Measurements from ENCODE around the gene NCF2.

NCF2 gene

GRCh38 chr1:183609759-183610452, 19.6 kb upstream of the NCF2 start:
- DNase-seq, result peak; percentile 82

DNA sequence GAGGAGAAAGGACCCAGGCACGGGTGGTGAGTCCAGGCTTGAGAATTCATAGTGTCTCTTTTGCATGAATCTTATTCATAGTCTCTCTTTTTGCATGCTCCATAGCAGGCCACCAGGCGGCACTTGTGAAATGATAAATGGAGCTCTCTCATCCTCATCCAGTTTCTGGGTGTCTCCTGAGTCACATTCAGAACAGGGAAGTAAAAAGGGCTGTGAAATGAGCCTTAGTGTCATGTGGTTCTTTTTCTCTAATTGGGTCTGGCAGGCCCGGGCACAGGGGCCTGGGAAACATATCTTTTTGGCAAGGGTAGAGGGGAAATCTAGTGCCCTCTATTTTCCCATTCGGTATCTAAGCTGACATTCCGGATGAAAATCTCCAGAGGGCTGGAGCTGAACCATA, 19.1 kb upstream of the NCF2 start:
- DNase-seq, result peak; percentile 20

DNA sequence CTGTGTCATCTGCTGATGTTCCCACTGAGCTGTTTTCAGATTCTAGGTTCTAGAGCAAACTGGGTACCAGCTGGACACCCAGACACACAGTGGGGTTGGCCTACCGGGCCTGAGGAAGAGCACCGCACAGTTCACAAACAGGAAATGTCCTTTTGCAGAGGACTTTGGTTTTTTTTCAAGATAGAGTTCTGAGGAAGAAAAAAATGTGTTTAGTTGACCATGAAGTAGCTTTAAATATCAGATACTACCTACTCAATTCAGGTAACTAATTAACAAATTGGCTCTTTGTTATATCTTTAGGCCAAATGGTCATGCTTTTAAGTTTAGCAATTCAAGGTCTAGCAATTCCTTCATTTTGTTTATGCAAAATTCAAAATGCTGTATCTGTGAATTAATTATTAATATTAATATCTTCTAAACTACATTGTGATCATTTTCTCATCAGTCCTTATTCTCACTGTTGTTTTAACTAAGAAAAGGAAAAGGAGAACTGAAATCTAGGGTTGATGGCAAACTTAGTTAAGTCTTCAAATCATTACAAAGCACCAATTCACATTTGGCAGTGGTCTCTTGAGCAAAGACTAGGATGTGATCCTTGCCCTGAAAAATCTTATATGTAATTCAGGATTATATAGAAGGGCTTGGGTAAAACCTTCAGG, 17.2 kb upstream of the NCF2 start:
- DNase-seq, result no peak

DNA sequence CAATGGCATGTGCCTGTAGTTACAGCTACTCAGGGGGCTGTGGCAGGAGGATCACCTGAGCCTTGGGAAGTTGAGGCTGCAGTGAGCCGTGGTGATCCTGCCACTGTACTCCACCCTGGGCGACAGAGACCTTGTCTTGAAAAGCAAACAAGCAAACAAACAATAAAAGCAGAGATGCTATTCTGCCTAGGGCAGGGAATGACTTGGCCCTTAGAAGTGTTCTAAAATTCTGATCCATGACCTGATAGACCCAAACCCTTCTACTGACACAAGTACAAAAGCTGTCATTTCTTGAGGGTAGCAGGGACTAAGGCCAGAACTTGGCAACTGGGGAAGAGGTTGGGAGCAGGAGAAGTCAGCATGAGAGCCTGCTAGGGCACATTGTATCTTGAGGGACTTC, 15.6 kb upstream of the NCF2 start:
- DNase-seq, result no peak

DNA sequence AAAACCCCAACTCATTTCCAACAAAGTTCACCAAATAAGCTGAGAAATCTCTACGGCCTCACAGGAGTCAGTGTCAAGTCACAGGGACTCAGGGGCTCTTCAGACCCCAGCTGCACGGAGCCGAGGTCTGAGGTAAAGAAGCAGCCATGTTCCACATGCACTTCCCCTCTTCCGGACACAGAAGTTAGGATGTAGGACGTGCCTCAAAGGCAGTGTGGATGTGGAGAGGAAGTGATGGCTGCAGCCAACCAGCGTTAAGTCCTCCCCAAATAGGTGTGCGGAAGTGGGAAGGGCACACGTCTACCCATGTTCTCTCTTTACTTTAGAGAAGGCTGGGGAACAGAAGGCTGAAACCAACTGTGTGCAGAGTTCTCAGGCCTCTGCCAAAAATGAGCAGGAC, 14.6 kb upstream of the NCF2 start:
- no peak for DNase-seq

DNA sequence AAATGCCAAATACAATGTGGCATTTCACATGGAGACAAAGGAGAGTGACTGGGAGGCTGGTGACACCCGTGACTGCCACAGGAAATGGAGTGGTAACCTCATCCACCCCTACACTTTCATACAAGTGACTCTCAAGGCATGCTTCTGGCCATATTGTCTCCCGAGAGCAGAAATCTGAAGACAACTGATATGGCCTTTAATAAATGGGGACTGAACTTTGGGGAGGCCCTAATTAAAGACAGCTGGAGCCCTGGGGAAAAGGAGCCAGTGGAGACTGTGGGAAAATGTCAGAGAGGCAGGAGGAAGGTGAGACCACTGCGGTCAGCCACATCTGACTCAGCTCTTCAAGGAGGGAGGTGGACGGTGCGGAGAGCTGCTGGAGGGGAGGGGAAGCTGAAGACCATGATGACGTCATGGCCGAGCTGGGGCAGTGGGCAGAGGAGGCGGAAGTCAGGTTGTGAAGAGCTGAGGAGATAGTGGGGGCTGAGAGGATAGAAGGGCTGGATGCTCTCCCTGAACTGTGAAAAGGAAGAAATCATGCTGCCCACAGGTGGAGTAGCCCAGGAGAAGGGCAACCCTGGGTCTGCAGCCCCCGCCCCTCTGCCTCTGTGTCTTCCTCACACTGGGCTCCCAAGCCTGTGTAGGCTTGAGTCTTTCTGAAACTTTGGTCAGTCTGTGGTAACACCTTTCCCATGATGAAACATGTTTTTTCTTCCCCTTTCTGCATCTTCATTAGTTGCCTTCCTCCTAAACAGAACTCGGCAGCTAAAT, 14.0 kb upstream of the NCF2 start:
- DNase-seq, result no peak

DNA sequence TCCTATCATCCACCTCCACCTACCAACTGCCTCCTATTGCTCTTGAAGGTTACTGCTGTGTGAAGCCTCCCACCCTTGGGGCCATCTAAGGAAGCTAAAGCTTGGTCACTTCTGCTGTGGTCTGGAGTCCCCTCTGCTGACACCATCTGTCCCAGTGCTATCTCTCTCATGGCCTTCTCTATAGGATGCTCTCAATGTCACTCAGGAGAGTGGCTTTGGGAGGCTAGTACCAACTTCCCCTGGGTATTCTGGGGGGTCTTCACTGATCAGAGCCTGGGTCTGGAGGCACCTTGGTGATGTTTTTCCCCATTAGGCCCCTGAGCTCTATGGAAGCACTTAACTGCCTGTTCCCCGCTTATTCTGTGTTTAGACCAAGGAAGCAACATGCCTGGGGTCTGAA, 12.3 kb upstream of the NCF2 start:
- DNase-seq, result no peak

- no peak for DNase-seq
Measured at GRCh38 chr1:183600634-183601033, 10.4 kb upstream of the NCF2 start.

- no peak for DNase-seq
Measured at GRCh38 chr1:183600136-183600535, 9.9 kb upstream of the NCF2 start.

GRCh38 chr1:183598386-183598785, 8.1 kb upstream of the NCF2 start:
- DNase-seq, result no peak

GRCh38 chr1:183597656-183598347, 7.5 kb upstream of the NCF2 start:
- no peak for DNase-seq

DNA sequence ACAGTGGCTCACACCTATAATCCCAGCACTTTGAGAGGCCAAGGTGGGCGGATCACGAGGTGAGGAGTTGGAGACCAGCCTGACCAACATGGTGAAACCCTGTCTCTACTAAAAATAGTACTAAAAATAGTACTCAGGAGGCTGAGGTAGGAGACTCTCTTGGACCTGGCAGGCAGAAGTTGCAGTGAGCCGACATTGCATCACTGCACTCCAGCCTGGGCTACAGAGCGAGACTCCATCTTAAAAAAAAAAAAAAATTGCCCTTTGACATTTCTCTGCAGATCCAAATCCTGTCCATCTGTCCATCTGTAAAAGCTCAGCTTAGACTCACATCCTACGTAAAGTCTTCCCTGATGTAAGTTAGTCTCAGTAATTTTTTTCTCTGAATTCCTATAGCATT, 6.2 kb upstream of the NCF2 start:
- no peak for DNase-seq

GRCh38 chr1:183595537-183595936, 5.3 kb upstream of the NCF2 start:
- DNase-seq, result no peak

GRCh38 chr1:183593356-183593755, 3.1 kb upstream of the NCF2 start:
- DNase-seq, result no peak

DNA sequence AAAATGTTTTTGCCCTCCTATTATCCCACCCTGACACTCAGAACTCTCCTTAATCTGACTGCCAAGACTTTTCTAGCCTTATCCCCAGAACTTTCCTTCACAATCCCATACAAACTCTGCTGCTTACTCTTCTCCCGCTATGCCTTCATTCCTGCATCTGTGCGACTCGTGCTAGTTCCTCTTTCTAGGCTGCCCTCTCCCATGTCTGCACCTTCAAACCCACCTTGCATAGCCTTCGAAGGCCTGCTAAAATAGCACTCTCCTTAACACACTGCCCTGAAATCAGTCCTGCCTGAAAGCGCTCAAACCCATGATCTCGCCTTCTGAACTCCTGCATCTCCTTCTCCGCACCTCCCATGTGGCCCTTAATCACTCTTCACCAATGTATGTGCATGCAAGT, 2.5 kb upstream of the NCF2 start:
- no peak for DNase-seq

- DNase-seq, result no peak
Measured at GRCh38 chr1:183589874-183590243, 400 bp downstream of the NCF2 start.

DNA sequence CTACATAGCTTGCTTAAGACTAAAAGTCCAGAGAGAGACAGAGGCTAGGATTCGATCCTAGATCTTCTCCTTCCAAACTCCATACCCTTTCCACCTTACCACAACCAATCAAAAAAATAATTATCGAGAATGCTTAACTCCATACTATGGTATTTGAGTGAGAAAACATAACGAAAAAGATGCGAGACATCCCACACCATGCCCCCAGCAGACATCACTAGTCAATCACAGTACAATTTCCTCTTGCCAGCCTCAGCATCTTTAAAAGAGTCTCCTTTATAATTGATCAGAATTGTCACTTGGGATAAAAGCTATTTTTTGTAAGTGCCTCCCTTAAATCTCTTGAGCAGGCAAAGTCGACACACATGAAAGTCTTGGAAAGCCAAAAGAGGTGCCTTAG, 875 bp downstream of the NCF2 start:
- DNase-seq, result no peak

- DNase-seq, result no peak
Measured at GRCh38 chr1:183588827-183589226, 1.4 kb downstream of the NCF2 start.

DNA sequence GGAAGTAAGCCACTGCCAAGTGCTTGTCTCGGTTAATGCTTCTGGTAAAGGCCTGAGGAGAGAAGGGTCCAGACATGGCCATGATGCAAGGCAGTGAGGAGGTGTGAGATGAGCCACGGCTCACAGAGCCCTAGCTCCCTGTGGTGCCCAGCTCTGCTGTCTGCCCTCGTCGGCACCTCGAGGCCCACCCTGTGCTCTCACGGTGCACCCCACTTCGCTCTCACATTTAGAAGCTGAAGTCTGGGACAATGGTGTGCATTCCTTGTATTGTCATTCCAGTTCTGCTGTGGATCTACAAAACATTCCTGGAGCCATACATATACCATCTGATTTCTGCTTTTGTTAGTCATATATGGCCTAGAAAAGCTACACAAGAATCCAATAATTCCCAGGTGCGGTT, 3.3 kb downstream of the NCF2 start:
- no peak for DNase-seq

DNA sequence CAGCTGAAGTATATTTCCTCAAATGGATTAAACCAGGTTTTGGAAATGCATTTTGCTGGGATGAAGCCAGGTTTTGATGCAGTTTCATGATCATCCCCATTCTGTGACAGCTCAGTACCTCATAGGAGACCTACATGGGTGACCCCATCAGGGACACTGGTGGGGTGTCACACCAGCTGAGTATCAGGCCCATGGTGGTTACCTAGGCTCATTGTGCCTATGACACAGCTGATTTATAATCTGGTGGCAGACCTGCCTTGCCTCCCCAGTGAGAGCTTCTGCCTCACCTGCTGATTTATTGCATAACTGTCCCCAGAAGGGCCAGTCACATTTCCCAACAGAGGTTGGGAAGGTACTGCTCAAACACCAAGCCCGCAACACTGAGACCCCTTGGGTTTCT, 3.8 kb downstream of the NCF2 start:
- no peak for DNase-seq

DNA sequence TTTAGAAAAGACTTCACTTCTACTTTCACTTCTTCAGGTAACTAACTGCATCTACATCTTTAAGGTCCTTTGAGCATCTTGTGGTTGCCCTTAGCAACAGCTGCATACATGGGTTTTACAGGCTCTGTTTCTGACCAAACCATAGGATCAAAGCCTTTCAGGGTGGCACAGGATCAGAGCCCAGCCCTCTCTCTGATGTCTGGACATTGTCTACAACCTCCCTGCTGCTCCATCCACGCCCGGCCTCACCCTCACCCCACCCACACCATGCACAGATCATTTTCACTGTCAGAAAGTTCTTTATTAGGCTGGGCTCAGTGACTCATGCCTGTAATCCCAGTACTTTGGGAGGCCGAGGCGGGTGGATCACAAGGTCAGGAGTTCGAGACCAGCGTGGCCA, 5.2 kb downstream of the NCF2 start:
- no peak for DNase-seq

- no peak for DNase-seq
Measured at GRCh38 chr1:183584147-183584546, 6.1 kb downstream of the NCF2 start.

GRCh38 chr1:183583466-183583865, 6.8 kb downstream of the NCF2 start:
- no peak for DNase-seq
